HEK293T (cell line): ENCODE data around the gene BTBD9.
"Not testable (repeated sequence)": the region's sequence is repeated elsewhere in the genome, so short reads cannot be mapped to it uniquely, and the experiment has no call there.

ENCODE experiments used
- CTCF ChIA-PET: fragments of 350-600 bp; formaldehyde crosslinking; extraction: SDS; loops from one replicate; lab custom pipeline; 2021; ENCODE audit warnings: antibody characterized with exemption, inconsistent platforms; lab: Yijun Ruan, JAX
- POLR2A ChIA-PET: fragments of 350-600 bp; formaldehyde crosslinking; extraction: SDS; loops from one replicate; lab custom pipeline; 2020; ENCODE audit warnings: antibody characterized with exemption, inconsistent platforms; lab: Yijun Ruan, JAX
- DNase-seq: peaks from one replicate; pipeline ENCODE4 v3.0.0; 2012; ENCODE audit warnings: mixed read lengths; ENCODE audit errors: extremely low spot score
- ARNT ChIP-seq: fragments of 450-650 bp; IDR thresholded peaks from 2 replicates; pipeline ENCODE4 v1.6.1; 2017; ENCODE audit warnings: mild to moderate bottlenecking
- BHLHE40 ChIP-seq: fragments of 450-650 bp; IDR thresholded peaks from 2 replicates; pipeline ENCODE4 v1.6.1; 2016; ENCODE audit warnings: mild to moderate bottlenecking, moderate library complexity, borderline replicate concordance
- CTBP1 ChIP-seq: fragments of 450-650 bp; IDR thresholded peaks from 2 replicates; pipeline ENCODE4 v1.6.1; 2016; ENCODE audit warnings: borderline replicate concordance
- ELF4 ChIP-seq: fragments of 450-650 bp; IDR thresholded peaks from 2 replicates; pipeline ENCODE4 v1.6.1; 2017; ENCODE audit warnings: antibody characterized with exemption
- FOXA1 ChIP-seq: fragments of 450-650 bp; IDR thresholded peaks from 2 replicates; pipeline ENCODE4 v1.6.1; 2016; ENCODE audit warnings: mild to moderate bottlenecking
- FOXK2 ChIP-seq: fragments of 450-650 bp; IDR thresholded peaks from 2 replicates; pipeline ENCODE4 v1.6.1; 2016; ENCODE audit warnings: mild to moderate bottlenecking
- FOXM1 ChIP-seq: fragments of 450-650 bp; IDR thresholded peaks from 2 replicates; pipeline ENCODE4 v1.6.1; 2017; ENCODE audit warnings: mild to moderate bottlenecking, borderline replicate concordance
- HDGF ChIP-seq: fragments of 450-650 bp; IDR thresholded peaks from 2 replicates; pipeline ENCODE4 v1.6.1; 2017; ENCODE audit warnings: antibody characterized with exemption, borderline replicate concordance
- L3MBTL2 ChIP-seq: fragments of 450-650 bp; conservative IDR thresholded peaks from 2 replicates; pipeline ENCODE4 v1.6.1; 2016; ENCODE audit warnings: mild to moderate bottlenecking
- LEF1 ChIP-seq: fragments of 450-650 bp; IDR thresholded peaks from 2 replicates; pipeline ENCODE4 v1.6.1; 2017; ENCODE audit warnings: mild to moderate bottlenecking, borderline replicate concordance
- NFRKB ChIP-seq: fragments of 450-650 bp; IDR thresholded peaks from 2 replicates; pipeline ENCODE4 v1.6.1; 2016; ENCODE audit warnings: mild to moderate bottlenecking, moderate library complexity
- SP1 ChIP-seq: fragments of 450-650 bp; IDR thresholded peaks from 2 replicates; pipeline ENCODE4 v1.6.1; 2017
- SUZ12 ChIP-seq: fragments of 450-650 bp; IDR thresholded peaks from 2 replicates; pipeline ENCODE4 v1.6.1; 2016; ENCODE audit warnings: mild to moderate bottlenecking
- TARDBP ChIP-seq: fragments of 450-650 bp; IDR thresholded peaks from 2 replicates; pipeline ENCODE4 v1.6.1; 2016
- ZNF384 ChIP-seq: fragments of 450-650 bp; IDR thresholded peaks from 2 replicates; pipeline ENCODE4 v1.6.1; 2016
- TF ChIP-seq, protein P1 (sequence below): fragments of 450-650 bp; IDR thresholded peaks from 2 replicates; pipeline ENCODE4 v1.6.1; 2016

The BTBD9 gene

DNA sequence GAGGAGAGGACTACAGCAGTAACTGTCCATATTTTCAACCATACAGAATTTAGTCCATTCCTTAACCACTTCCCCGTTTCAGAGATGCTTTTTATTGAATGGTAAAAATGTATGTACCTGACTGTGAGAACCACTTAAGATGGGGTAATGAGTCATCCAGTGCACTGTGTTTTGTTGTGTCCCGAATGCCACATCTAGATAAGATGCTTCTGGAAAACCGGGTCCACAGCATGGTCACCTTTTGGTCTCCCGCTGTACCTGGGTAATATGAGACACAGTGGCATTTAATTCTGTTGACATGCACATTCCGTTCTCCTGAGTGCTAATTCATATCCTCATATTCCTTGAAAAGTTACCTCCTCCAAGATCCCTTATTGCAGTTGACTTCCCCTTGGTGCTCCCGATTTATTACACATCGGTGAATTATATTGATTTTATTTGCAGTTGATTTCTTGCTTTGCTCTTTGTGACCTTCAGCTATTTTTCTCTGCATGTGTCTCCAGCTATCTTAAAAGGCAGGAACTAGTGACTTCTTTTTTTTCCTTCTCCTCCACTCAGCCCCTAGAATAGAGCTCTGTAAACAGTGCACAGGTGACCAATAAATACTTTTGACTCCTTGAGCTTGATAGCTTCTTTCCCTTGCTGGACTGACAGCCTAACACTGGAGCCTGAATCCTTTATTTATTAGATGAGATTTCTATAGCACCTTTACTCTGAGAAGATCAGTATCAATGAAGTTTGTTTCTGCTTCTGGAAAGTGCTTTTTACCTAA, 505.6 kb downstream of the BTBD9 start:
- no peak for DNase-seq
- TF ChIP-seq L3MBTL2 (no peak), HDGF (no peak), FOXK2 (no peak), LEF1 (no peak)
- POLR2A ChIA-PET: no interaction called here
- CTCF ChIA-PET: interaction anchor here (1.5 kb wide), 1 partner anchor 9 kb away, joined by 3 read pairs; no protein-coding TSS in a partner anchor

DNA sequence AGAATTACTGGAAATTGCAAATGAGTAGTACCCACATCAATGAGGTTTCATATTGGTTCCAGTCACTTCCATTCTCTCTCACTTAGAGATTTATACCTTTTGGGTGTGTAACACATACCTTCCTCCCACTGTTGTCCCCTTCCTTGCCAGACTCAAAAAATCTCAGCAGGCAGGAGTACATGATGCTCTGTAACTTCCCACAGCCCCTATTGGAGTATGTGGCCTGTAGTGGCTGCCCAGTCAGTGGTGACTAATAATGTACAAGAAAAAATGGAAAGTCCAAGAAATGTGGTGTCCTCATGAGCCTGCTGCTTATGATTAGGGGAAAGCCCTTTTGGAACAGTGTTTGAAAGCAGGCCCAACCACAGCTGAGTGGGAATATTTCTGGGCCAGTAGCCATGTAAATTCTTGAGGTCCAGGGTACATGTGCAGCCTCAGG, 508.2 kb downstream of the BTBD9 start:
- DNase-seq: no peak
- TF ChIP-seq, protein P1, sequence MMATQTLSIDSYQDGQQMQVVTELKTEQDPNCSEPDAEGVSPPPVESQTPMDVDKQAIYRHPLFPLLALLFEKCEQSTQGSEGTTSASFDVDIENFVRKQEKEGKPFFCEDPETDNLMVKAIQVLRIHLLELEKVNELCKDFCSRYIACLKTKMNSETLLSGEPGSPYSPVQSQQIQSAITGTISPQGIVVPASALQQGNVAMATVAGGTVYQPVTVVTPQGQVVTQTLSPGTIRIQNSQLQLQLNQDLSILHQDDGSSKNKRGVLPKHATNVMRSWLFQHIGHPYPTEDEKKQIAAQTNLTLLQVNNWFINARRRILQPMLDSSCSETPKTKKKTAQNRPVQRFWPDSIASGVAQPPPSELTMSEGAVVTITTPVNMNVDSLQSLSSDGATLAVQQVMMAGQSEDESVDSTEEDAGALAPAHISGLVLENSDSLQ: no peak
- no peak for TF ChIP-seq ARNT
- TF ChIP-seq NFRKB: no peak
- no peak for TF ChIP-seq CTBP1
- ChIA-PET POLR2A (no interaction called here), CTCF (no interaction called here)

DNA sequence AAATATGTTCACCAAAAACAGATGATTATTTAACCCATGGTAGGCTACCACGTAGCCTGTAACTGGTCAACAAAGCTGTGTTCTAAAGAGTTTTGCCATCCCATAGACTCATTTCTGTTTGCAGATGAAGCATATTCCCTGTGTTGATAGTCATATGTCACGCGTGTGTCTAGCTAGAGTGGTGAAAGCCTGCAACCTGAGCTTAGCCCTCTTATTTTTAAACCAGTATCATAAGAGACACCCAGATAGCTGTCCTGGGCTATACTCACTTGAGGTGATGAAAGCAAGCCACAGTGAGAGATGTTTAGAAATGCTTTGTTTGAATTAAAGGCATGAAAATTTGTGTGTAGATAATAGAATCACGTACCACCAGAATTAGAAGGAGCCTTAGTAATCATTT, 512.4 kb downstream of the BTBD9 start:
- ChIA-PET POLR2A (no interaction called here), CTCF (no interaction called here)
- no peak for TF ChIP-seq SUZ12
- TF ChIP-seq LEF1: no peak
- TF ChIP-seq FOXK2: no peak
- DNase-seq: no peak

DNA sequence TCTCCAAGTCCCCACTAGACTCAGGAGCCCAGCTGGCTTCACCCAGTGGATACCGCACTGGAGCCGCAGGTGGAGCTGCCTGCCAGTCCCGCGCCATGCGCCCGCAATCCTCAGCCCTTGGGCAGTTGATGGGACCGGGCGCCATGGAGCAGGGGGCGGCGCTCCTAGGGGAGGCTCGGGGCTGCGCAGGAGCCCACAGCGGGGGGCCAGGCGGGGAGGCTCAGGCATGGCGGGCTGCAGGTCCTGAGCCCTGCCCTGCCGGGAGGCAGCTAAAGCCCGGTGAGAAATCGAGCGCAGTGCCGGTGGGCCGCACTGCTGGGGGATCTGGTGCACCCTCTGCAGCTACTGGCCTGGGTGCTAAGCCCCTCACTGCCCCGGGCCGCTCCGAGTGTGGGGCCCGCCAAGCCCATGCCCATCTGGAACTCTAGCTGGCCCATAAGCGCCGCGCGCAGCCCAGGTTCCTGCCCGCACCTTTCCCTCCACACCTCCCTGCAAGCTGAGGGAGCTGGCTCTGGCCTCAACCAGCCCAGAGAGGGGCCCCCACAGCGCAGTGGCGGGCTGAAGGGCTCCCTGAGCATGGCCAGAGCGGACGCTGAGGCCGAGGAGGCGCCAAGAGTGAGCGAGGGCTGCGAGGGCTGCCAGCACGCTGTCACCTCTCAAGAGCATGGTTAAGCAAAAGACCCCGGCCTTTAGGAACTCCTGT, 515.4 kb downstream of the BTBD9 start:
- CTCF ChIA-PET: interaction anchor here (0.6 kb wide), 1 partner anchor 19 kb away, joined by 6 read pairs; no protein-coding TSS in a partner anchor
- DNase-seq, POLR2A ChIA-PET: not testable (repeated sequence)

DNA sequence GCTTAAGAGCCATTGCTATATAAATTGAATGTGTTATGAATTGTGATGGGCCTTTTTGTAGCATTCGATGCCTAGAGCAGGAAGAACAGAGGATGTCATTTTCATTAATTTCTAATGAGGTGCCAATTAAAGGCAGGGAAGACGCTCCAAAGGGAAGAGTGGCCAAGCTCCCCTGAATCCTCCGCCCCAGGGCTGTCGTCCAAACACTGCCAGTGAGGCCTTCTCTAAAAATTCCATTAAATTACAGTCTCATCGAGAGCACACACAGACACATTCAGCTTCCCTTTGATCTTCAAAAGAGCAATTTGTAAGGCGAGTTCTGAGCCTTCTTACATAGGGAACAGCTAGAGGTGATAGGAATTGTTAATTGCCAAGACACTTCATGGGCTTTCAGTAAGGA, 520.2 kb downstream of the BTBD9 start:
- TF ChIP-seq ELF4: no peak
- ChIA-PET POLR2A (no interaction called here), CTCF (no interaction called here)
- DNase-seq: no peak

DNA sequence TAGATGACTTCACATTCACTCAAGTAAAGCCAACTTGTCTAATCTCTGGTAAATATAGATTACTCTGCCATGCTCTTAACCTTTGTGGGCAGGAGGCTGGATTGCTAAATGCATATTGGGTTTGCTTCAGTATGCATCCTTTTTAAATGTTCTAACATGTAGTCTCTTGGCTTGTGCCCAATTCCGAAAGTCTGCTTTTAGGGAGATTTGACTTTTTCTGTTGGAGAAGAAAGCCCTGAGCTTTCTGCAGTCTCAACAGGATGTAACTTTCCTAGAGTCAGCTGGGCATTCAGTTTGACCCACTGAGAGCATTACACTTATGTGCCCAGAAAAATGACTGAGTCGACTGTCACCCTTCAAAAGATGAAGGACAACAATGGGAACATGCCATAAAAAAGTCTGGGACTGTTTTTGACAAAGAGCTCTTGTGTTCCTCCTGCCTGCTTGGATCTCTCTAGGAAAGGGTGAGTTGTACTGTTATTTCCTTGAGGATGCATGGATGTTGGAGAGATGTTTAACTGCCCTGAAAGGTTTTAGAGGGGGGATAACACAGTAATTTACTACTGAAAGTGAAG, 520.9 kb downstream of the BTBD9 start:
- CTCF ChIA-PET: no interaction called here
- POLR2A ChIA-PET: no interaction called here
- no peak for TF ChIP-seq SP1
- TF ChIP-seq FOXM1: no peak
- TF ChIP-seq ZNF384: no peak
- no peak for TF ChIP-seq HDGF
- no peak for TF ChIP-seq LEF1
- TF ChIP-seq BHLHE40: no peak
- TF ChIP-seq NFRKB: no peak
- TF ChIP-seq ARNT: no peak
- no peak for TF ChIP-seq TARDBP
- TF ChIP-seq CTBP1: no peak
- TF ChIP-seq L3MBTL2: no peak
- TF ChIP-seq, protein P1: no peak
- no peak for TF ChIP-seq FOXA1
- no peak for TF ChIP-seq FOXK2
- no peak for TF ChIP-seq SUZ12
- TF ChIP-seq ELF4: no peak
- DNase-seq: no peak
